Amniotic stem cell (primary cell): ENCODE data around the gene CORO7.
"Not testable (repeated sequence)": the region's sequence is repeated elsewhere in the genome, so short reads cannot be mapped to it uniquely, and the experiment has no call there.

Source experiments
- DNase-seq: peaks from one replicate; lab custom pipeline; 2025; lab: John Stamatoyannopoulos, UW

The CORO7 gene

DNA sequence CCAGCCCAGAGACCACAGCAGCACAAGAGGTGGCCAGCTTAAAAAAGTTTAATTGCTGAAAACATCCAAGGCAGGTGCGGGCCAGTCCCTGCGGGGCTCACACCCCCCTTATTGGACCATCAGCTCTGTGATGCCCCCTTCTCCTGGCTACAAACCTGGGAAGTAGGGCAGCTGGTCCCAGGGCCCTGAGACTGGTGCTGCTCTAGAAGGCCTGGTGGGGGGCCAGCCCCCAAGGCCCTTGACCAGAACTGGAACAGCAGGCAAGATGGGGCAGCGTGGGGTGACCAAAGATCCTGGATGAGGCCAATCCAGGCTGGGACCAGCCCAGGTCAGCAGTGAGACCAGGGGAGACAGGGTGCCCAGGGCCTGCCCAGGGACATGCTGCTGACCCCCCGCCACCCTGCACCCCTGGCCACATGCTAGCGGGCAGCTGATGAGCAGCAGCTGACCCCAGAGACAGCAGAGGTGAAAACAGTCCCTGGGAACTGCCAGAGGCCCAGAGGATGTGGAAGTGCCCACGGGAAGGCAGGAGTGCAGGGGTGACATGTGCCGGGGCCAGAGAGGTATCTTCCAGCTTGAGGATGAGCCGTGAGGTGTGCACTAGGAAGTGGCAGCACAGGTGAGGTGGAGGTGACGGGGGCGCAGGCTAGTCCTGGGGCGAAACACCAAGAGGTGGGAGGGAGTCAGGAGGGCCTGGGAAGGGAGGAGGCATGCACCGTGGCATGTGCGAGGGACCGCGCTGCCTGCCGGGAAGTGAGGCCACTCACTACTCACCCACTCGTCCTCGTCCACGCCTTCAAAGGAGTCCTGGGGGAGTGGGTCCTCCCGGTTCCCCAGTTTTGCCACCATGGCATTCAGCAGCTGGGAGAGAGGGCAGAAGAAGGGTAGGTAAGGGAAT is 61.6 kb downstream of the CORO7 start:
- DNase-seq: no peak

GRCh38 chr16:4353675-4354074 is 62.7 kb downstream of the CORO7 start:
- DNase-seq: no peak

GRCh38 chr16:4352843-4353242 is 63.6 kb downstream of the CORO7 start:
- DNase-seq: no peak

DNA sequence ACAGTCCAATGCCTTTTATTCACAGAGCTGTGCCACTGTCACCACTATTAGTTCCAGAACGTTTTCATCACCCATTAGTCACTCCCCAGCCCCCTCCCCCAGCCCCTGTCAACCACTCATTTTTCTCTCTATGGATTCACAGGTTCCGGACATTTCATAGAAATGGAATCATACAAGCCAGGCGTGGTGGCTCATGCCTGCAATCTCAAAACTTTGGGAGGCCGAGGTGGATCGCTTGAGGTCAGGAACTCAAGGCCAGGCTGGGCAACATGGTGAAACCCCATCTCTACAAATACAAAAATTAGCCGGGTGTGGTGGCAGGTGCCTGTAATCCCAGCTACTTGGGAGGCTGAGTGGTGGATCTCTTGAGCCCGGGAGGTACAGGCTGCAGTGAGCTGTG is 64.5 kb downstream of the CORO7 start:
- no peak for DNase-seq

DNA sequence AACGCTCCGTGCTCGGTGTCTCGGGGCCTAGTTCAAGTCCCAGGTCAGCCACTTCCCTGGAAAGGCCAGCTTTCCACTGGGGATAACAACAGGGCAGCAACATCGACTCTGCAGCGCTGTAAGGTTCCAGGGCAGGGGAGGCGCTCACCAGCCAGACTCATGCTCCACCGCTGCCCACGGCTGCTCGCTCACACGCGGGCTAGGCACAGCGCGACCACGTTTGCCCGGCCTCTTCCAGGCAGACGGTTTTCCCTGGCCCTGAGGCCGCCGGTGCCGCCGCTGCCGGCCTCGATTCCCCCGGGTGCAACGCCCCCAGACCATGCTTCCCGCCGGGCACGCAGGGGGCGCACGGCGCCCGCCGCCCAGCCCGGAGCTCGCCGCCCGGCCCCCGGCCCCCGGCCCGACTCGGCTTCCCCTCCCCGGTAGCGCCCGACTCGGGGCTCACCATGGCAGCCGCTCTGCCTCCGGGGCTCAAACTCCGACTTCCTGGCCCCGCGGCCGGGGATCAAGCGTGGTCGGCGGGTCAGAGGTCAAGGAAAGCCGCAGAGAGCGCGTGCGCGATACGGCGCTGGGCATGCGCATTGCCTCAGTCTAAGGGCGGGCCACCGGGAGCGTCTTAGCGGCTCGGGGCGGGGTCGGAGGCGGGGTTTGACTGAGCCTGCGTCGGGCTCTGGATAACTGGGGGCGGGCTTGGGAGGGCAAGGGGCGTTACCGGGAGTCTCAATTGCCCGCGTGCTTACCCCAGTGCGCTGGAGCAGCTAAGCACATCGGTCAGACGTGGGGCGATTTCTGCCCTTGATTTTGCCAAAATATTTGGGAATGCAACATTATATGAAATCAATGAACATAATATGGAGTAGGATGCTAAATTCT is 65.4 kb downstream of the CORO7 start, which contains the start of gene PAM16:
Gene PAM16, minus strand, starts transcription at position 535 of the 873 bp plus-strand sequence. Its CDS starts 87 bp downstream, at position 448.
- DNase-seq: peak; percentile 89

GRCh38 chr16:4350365-4350786 is 66.0 kb downstream of the CORO7 start:
- DNase-seq: no peak

- DNase-seq: no peak
Observed at GRCh38 chr16:4349332-4349731, 67.1 kb downstream of the CORO7 start.

DNA sequence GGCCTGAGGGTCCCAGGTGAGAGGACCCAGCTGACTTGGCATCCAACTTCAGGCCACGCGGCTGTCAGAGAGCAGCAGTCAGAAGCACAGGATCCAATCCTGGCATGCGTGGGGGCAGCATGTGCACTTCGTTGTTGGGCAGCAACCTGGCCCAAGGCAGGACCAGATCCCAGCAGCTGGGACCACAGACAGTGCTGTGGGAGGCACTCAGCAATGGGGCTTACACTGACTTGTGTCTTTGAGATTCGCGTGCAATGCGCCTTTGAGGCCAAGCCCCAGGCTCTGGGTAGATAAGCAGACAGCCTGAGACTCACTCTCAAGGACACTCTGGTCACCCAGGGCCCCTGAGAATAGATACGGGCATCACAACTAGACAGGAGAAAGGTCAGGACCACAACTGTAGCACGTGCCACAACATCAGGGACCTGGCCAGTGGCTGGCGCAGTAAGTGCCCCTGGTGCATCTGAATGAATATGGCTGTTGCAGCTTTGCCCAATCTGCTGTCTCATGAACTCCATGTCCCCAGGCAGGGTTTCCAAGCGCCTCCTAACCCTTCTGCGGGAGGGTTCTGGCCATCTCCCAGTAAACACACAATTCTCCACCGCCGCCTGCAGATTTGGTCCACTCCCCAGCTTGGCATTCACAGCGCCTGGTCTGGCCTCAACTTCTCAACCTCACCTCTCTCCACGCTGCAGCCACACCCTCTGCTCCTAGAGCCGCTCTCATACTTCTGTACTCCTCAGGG is 68.5 kb downstream of the CORO7 start:
- no peak for DNase-seq

DNA sequence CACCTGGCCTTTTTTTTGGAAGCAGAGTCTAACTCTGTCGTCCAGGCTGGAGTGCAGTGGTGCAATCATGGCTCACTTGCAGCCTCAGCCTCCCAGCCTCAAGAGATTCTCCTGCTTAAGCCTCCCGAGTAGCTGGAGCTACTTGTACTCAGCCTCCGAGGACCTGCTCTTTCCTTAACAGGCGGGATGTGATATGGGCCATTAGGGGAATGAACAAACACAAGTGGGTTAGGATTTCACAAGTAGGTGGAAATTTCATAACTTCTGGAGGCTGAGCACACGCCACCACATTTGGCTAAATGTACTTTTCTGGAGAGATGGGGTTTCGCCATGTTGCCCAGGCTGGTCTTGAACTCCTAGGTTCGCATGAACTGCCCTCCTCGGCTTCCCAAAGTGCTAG is 69.4 kb downstream of the CORO7 start:
- no peak for DNase-seq

DNA sequence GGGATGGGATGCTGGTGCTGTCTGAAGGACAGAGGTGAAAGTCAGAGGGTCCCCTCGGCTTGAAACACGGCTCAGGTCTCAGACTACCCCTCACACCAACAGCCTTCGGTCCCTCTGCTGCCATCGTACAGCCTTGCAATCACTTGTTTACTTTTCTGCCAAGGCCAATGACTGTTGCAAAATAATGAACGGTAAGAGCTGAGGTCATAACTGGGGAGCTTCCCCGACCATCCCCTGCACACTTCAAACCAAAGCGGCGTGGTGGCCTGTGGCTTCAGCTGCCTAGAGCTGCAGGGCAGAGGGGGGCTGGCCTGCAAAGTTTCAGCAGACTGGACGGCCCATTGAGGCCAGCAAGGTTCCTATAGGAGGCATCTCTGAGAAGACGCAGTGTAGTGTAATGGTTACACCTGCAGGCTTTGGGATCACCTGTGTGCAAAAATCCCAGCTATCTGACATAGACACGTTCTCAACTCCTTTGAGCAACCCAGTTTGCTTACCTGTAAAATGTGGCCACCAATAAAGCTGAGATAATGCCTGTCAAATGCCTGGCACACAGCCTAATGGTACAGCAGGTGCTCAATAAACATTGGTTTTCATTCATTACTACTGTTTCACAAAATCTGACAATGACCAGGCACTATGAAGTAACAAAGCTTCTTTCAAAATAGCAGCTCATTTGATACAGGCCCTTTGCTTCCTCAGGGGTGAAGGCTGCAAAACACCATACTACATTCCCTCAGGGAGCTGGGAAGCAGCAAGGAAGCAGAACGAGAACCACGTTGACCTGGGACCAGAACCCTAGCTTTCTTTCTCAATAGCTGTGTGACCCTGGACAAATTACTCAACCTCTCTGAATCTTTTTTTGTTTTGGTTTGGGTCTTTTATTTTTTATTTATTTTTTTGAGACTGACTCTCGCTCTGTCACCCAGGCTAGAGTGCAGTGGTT is 70.3 kb downstream of the CORO7 start:
- no peak for DNase-seq

- no peak for DNase-seq
Observed at GRCh38 chr16:4344983-4345835, 71.2 kb downstream of the CORO7 start.

DNA sequence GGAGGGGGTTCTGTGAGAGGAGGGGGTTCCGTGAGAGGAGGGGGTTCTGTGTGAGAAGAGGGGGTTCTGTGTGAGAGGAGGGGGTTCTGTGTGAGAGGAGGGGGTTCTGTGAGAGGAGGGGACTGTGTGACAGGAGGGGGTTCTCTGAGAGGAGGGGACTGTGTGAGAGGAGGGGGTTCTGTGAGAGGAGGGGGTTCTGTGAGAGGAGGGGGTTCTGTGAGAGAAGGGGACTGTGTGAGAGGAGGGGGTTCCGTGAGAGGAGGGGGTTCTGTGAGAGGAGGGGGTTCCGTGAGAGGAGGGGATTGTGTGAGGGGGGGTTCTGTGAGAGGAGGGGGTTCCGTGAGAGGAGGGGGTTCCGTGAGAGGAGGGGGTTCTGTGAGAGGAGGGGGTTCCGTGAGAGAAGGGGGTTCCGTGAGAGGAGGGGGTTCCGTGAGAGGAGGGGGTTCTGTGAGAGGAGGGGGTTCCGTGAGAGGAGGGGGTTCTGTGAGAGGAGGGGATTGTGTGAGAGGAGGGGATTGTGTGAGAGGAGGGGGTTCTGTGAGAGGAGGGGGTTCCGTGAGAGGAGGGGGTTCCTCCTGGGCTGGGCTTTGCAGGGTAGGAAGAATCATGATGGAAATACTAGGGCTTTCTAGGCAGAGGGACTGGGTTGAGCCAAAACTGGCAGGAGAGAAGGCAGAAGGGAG is 72.0 kb downstream of the CORO7 start:
- not testable (repeated sequence) for DNase-seq

DNA sequence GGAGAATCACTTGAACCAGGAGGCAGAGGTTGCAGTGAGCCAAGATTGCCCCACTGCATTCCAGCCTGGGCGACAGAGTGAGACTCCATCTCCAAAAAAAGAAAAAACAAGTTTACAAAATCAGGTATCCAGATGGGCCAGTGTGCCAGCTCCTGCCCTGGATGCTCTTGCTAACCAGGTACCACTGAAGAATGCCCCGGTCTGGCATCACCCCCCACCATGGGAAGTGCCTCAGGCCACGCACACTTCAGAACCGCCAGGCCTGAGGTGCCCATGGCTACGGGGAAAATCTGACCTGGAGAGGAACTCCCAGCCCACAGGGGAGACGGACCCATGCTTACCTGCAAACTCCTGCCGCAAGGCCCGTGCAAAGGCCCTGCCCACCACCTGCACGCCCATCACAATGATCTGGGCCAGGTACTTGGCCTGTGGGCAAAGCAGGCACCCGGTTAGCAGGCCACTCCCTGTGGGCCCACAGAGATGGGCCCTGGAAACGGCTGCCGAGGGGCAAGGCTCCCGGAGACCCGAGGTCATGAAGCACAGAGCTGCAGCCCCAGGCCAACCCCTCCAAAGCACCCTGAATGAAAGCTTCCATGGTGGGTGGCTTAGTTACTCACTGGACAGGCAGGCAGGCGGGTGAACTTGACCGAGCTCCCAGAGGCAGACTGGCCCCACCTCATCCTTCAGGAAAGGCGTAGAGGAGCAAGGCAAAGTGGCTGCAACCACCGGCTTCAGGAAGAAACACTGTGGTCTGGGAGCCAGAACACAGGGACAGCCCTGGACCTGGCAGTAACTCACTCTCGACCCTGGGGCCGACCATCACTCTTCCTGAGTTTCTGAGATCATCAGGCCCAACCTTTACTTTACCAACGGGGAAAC is 73.3 kb downstream of the CORO7 start:
- DNase-seq: no peak

- no peak for DNase-seq
Observed at GRCh38 chr16:4341250-4341649, 75.1 kb downstream of the CORO7 start.

GRCh38 chr16:4340443-4340842 is 76.0 kb downstream of the CORO7 start:
- DNase-seq: no peak

DNA sequence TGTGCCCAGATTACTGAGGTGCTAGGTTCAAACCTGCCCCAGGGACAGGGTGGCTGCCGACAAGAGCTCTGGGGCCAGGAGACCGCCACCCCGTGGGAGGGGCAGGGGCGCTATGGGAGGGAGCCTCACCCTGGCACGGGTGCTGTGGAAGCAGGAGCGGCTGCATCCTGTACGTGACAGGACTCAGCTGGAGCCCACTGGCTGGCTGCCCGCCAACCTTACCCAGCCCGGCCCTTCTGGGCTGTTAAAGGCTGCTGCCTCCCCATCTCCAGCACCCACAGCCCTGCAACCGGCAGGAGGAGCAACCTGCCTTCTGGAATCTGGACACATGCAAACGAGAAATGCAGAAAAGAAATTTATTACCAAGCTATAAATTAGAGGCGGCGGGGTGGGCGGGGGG is 76.5 kb downstream of the CORO7 start:
- no peak for DNase-seq

- DNase-seq: no peak
Observed at GRCh38 chr16:4339455-4339854, 76.9 kb downstream of the CORO7 start.

GRCh38 chr16:4338712-4339299 is 77.6 kb downstream of the CORO7 start:
- no peak for DNase-seq
